Mucosa of gallbladder (tissue), 1 donor: ENCODE data around the gene CDH19. TPM values are rescaled to one million over a fixed set of nuclear protein-coding genes. Genes with fewer than 3 reads are reported as not detected.
"Not testable (repeated sequence)": the region's sequence is repeated elsewhere in the genome, so short reads cannot be mapped to it uniquely, and the experiment has no call there.

Experiments used
- DNase-seq: peaks from one replicate; pipeline ENCODE4 v3.0.0-alpha.2; 2020; ENCODE audit warnings: low spot score
- total RNA-seq: library from RNA; stranded (reverse); gene quantifications from one replicate; pipeline ENCODE4 v1.2.1, GENCODE V29; 2021
- donor health status: DM: no; HTN: no; CAD: no.

CDH19 gene
- total RNA-seq, 1 donor from 2014 or later, result 4.0 TPM

DNA sequence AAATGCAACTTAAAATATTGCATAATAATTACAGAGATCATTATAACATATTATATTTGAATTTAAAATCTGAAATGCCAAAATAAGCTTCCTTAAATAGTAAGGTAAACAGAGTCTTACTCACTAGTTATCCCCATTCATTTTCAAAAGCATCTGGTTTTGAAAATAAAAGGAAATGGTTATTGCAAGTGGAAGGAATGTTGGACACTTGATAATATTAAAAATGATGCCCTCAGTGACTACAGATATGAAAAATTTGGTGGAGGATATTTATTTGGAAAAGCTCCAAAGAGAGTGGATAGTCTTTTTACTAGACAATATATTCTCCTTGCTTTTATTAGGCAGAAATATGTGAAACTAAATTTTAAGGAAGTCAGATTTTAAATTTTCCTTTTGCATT lies 39.7 kb downstream of the CDH19 start:
- no peak for DNase-seq

DNA sequence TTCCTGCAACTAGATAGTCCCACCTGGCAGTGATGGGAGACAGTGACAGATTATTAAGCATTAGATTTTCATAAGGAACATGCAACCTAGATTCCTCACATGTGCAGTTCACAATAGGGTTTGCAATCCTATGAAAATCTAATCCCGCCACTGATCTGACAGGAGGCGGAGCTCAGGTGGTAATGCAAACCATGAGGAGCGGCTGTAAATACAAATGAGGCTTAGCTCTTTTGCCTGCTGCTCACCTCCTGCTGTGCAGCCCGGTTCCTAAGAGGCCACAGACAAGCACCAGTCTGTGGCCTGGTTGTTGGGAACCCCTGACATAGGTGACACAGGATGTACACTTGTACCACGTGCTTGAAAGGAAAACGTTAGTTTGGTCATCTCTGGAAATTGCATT lies 41.6 kb downstream of the CDH19 start:
- no peak for DNase-seq

DNA sequence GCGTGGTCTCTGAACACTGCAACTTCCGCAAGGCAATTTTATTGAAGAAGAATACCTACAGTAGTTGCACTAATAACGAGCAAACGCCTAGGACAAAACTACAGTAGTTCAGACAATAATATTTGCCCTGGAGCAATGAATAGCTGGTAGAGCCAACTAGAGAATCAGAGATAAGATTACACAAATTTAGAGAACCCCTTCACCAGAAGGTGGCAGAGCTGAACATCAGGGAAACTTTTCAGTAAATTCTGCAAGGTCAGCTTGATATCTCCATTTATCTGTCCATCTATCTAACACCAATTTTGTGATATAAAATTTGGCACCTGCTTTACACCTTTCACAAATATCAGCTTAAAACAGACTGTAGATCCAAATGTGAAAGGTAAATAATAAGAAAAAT lies 43.8 kb downstream of the CDH19 start:
- peak; percentile 26 for DNase-seq

DNA sequence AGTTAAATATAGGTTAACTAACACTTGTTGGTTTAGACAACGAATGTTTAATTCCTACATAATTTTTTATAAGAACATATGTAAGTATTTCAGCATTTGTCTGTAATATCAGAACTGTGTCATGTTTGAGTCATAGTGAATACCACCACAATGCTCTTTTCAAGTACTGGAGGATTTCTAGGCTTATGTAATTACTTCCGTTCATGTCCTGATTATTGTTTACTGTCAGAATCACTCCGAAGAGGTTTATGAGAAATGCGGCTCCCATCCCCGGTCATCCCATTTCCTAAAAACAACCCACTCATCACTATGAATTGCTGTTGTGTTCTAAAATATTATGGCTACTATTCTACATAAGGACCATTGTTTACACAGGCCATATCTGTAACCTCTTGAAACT lies 45.1 kb downstream of the CDH19 start:
- DNase-seq, result no peak

DNA sequence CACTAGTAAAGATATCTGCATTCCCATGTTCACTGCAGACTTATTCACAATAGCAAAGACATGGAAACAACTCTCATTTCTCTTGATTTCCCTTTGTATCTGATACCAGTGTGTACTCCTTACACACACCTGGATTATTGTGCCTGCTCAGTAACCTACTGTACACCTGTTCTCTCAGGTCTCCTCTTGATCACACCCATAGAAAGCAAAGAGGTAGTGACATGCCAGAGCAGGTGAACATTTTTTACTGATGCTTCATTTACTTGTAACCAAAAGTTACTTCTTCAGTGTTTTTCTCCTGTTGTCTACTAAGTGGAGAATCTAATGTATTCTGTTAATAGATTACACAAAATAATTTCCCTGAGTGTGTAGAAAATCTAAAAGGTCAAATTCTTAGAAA lies 46.8 kb downstream of the CDH19 start:
- DNase-seq, result no peak

DNA sequence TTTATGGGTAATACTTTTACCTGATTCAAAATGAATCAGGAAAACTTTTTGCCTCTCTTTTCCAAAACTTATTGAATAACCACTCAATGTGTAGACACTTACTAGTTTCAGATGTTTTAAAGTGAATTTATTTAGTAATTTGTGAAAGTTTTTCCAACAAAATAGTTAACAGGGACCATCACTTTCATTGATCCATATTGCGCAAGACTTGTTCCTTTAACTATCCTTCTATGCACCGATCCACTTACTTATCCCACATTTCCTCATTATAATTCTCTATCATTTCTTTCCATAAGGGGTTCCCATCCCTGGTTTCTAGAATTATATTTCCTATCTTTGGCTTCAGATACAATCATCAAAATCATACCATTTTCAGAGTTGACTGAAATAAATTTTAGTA lies 48.3 kb downstream of the CDH19 start:
- no peak for DNase-seq

DNA sequence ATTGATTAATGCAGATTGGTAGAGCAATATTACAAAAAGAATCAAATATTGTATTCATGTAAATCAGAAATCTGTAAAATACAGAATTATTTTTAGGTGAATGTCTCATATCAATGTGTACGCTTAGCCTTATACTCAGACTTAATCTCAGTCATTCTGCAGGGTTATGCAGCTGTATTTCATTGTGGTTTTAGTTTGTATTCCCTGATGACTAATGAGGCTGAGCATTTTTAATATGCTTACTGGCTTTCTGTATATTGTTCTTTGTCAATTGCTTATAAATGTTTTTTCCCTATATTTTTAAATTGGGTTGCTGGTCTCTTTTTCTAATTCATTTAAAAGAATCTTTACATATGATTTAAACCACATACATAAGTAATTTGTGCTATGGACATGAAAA lies 50.1 kb downstream of the CDH19 start:
- DNase-seq, result no peak

DNA sequence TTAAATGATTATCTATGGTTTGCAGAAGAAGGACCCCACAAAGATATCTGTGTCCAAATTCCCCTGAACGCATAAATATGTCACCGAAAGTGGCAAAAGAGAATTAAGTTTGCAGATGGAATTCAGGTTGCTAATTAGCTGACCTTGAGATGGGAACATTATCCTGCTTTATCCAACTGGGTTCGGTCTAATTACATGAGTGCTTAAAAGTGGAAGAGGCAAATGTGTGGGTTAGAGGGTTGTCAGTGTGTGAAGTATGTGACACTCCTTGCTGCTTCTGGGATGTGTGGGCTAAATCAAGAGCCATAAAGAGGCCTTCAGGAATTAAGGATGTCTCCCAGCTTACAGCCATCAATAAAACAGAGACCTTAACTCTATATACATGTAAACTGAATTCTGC lies 53.5 kb downstream of the CDH19 start:
- no peak for DNase-seq

DNA sequence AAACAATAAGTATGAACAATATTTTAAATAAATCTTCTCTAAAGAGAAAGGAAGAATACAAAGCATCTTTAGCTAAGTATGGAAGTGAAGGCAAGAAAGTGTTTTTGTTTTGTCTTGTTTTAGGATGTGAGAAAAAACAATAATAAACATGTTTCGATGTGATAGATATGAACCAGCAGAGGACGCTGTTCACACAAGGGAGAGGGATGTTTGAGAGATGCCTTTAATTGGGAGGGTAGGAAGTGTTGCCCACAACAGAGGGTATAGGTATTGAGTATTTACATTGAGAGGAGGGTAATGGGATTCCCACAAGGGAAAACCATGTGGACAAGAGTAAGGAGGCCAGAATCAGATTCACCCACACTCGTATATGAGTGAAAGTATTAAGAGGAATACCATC lies 55.1 kb downstream of the CDH19 start:
- DNase-seq, result no peak

DNA sequence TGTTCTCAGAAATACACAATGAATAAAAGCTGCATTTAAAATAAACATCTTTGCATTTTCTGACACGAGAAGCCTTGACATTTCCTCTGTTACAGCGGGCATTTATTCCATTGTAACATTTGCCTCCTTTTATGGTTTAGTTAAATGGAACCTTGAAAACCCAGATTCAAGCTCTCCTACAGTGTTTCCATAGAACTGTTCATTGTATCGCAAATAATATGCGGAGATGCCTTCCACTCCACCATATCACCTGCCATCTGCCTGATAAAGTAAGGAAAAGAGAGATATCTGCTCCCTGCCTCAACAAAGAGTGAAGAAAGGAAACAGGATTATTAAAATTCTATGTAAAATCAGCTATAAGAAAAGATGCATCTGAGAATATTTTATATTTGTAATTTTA lies 69.8 kb downstream of the CDH19 start:
- no peak for DNase-seq

DNA sequence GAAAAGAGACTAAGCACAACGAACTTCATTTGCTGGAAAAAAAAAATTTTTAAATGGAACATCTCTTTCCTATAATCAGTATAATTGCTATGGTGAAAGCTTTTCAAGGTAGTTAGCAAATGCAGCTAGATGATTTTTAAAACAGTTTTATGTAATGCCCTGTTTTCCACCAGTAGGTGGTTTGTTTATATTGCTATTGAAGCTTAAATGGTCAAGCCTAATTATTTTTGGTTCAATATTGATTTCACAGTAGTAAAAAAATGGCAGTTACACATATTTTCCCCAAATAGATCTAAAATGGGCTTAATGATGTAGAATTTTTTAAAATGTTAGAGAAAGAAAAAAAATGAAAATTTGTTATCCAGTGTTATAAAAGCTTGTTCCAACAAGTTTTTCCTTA lies 70.2 kb downstream of the CDH19 start:
- no peak for DNase-seq

DNA sequence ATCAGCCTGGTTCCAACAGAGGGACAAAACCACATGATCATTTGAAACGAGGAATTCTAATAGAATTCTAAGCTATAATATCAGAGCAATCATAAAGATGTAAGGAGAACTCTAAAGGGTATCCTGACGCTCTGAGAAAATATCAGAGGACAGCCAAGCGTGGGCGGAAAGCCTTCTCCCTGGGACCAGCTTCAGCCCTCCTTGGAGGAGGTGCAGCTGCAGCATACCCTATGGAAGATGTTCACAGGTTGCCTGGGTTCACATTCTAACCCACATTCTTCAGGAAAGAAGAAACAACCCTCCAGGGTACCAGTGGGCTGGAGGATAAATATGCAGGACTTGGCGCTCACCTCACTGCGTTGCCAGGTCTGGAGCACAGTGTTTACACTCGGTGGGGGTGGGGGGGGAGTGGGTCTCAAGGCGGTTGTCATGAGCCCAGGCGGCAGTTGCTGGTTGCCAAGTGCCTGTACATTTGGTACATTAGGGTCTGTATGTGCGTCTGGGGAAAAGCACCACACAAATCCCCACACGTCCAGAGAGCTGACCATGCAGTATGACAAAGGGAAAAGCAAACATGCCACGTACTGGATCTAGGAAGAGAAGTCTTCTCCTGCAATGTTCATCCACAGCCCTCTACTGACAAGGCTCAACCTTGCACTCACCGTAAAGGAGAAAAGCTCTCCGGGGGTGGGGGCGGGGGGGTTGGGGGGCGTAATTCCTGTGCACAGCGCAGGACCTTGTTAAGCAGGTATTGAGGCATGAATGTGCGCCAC lies 80.5 kb downstream of the CDH19 start:
- no peak for DNase-seq

DNA sequence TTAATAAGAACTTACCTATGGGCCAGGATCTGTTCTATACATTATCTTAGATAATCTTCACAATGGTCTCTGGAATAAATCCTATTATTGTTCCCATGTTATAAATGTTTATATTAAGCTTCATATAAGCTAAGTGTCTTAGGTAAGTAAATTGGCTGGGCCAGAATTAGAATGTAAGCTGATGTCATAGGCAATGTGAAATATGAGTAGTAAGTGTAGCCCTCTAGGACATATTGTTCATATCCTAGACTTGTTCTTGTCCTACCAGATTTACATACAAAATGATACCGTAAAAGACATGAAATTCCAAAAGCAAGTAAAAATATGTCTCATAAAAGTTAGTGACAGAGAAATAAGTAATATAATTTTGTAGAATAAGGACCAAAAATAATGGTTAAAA lies 89.9 kb downstream of the CDH19 start:
- DNase-seq, result no peak

DNA sequence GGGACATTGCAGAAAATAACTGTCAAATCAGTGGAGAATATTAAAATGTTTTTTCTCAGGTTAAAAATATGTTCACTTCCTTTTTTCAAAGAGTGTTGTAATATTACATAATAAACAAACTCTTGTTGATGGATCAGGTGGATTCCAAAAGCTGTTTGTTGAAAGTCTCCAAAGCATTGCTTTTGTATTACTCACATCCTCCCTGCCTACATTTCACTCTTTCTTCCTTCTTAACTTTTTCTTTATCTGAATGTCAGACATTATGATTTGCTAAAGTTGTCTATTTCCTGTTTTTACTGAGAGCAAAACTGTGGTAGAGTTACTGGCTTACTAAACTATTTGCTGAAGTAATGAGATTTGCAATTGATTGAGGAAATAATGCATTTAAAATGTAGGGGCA lies 92.1 kb downstream of the CDH19 start:
- DNase-seq, result no peak

DNA sequence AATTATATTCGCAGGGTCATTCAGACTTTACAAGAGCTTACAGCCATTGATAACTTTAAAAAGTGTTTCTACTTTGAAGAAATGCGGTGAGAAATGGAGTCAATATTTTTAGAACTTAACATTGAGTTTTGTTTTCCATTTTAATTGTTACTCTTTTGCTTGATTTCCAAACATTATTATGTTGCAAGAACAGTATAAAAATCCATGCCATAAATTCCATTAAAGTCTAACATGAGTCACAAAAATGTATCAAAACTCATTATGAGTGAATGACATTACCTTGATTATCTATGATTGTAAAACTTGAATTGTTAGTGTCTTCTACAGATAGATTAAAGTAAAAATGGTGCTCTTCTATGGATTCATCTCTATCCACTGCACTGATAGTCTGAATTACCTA lies 92.6 kb downstream of the CDH19 start:
- DNase-seq, result no peak

DNA sequence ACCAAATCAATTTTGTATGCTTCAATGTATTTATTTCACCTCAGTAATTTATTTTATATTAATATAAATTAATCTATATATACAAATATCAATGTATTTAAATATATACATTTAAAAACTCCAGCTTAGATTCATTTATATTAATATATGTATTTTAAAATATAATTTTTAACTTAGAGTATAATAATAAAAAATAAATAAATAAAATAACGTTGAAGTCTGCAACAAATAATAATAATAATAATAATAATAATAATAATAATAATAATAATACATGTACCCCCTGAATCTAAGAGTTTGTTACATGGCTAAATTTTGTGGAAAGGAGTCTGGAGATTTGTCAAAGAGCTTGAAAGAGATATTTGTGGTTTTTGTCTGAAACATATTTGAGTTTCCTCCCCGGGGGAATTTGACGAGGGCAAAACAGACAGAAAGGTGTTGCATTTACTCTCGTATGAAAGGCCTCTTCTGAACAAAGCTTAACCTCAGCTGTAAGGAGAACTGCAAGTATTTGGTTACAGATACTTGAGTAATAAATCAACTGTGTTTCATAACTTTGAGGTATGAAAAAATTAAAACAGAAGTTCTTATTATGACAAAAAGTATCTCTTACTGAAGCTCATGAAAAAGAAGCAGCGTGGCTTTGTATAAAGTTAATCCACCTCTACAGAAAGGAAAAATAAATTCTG lies 93.4 kb downstream of the CDH19 start:
- DNase-seq, result no peak

DNA sequence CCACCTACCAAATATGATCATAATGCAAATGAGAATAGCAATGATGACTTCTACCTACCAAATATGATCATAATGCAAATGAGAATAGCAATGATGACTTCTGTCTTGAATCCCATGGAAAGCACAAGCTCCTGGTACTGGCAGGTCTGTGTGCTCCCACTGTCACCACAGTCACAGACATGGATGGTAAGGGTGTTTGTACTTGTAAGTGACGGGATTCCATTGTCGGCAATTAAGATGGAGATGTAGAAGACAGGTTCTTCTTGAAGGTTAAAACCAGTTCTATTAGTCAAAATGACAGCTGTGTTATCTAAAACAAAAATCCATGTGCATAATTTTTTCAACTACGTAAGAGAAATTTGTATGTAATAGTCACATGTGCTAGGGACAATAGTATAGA lies 95.0 kb downstream of the CDH19 start:
- no peak for DNase-seq

DNA sequence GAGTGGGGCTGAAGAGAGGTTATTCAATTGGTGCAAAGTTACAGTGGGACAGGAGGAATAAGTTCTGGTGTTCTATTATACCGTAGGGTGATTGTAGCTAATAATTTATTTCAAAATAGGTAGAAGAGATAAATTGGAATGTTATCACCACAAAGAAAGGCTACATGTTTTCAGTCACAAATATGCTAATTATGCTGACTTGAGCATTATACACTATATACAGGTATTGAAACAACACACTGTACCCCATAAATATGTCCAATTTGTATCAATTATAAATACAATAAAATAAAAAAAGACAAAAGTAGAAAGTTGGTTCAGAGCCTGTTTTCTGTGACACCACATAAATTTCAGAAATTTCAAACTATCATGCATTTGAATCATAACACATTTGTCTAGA lies 97.7 kb downstream of the CDH19 start:
- DNase-seq, result no peak

DNA sequence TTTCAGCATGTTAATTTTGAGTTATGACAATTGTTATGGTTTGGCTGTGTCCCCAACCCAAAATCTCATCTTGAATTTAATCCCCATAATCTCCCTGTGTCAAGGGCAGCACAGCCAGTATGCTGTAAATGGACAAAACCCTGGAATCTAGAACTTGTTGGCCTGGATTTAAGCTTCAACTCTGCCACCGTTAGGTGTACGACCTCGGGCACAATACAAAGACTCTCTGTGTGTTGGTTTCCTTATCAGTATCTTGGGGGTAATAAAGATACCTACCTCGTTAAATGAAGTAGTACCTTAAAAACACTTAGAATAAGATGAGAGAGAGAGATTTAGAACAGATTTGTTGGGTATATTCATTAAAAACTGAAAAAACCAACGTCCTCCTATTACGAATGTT lies 106.5 kb downstream of the CDH19 start:
- no peak for DNase-seq

DNA sequence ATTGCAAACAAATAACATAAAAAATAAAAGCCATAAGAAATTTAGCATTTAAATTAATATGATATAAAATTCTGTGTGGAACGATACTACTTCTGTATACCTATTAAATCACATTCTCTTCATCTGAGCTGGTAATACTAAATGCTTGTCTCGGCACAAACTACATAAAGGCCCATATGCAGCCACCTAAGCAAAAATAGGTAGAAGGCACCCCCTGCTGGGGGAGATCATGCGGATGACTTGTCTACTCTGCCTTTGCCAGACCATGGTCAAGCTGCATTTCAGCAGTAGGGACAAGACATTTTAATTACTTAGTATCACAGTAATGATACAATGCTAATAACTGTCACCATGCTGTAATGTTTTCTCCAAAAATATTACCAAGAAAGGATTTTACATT lies 108.0 kb downstream of the CDH19 start:
- peak; percentile 16 for DNase-seq

DNA sequence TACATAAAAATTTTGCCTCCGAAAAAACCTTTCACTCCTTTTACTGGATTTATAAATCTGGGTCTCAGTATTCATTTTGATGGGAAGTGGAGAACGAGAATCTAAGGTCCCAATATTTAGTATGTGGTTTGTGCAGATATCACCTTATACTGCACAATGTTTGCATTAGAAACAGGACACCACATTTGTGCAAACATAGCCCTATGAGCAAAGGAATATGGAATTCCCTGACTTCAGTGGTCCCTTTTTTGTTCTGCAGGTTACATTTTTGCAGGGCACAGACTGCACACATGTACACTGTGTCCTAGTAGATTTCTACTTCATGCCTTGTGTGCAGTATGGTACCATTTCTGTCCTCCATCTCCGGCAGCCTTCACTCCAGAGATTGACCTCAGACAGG lies 130.0 kb downstream of the CDH19 start:
- DNase-seq, result no peak

DNA sequence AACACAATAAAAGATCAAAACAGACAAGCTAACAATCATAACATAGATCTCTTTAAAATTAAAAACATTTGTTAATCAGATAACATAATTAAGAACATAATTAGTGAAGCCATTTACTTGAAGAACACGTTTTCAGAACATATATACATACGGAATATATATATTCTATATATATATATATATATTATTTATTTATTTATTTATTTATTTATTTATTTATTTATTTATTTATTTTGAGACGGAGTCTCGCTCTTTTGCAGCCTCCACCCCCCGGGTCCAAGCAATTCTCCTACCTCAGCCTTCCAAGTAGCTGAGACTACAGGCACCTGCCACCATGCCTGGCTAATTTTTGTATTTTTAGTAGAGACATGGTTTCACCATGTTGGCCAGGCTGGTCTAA lies 137.7 kb downstream of the CDH19 start:
- DNase-seq, result not testable (repeated sequence)

DNA sequence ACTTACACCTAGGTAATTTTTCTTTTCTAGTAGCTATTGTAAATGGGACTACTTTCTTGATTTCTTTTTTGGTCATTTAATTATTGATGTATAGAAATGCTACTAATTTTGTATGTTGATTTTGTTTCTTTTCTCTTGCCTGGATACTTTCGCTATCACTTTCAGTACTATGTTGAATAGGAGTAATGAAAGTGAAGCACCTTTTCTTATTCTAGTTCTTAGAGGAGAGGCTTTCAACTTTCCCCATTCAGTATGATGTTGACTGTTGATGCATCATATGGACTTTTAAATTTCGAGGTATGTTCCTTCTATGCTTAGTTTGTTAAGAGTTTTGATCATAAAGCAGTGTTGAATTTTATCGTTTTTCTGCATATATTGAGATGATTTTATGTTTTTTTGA lies 142.5 kb downstream of the CDH19 start:
- no peak for DNase-seq

DNA sequence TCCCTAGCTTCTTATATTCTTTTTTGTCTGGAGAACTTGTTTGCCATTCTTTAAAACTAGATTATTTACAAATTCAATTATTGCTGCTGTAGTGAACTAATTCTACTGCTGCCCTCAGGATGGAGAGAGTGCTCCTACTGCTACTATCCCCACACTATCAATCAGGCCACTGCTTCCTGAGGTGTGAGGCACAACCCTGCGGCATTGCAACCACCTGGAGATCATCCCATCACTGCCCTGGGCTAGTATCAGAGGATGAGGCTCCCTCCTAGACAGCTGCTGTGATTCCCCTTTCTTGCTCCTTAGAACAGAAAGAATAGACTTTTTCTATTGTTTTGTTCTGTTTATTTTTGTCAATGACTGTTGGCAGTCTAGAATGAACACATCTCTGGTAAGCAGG lies 146.6 kb downstream of the CDH19 start:
- no peak for DNase-seq
